Astrocyte (in vitro differentiated cells and primary cell): ENCODE data around the gene SHFL.

Source experiments
- EZH2 ChIP-seq: IDR thresholded peaks from 2 replicates; pipeline ENCODE4 v1.6.1; 2012; ENCODE audit warnings: mild to moderate bottlenecking, low read length, inconsistent platforms; ENCODE audit not compliant: insufficient read depth
- TF ChIP-seq, protein P1 (sequence below): IDR thresholded peaks from 2 replicates; pipeline ENCODE4 v1.5.1; 2011; ENCODE audit warnings: low read depth, mild to moderate bottlenecking, inconsistent platforms, low read length, moderate library complexity; ENCODE audit not compliant: insufficient read depth

DNA sequence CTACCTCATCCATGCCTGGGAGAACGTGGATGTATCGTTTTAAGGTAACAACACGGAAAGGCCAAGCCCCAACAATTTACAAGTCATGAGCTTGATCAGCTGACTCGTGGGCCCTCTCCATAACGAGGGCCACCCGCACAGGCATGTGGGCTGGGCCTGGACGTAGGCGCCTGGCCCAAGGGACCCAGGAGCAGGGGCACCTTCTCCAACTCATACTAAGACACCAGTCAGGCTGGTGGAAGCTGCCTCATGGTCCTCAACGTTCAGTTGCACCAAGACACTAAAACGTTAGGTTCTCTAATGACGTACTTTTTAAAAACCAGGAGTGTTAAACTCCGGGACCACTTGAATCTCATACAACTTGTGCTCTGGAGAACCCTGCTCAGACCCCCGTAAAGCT is 55.4 kb downstream of the SHFL start:
- TF ChIP-seq, protein P1, sequence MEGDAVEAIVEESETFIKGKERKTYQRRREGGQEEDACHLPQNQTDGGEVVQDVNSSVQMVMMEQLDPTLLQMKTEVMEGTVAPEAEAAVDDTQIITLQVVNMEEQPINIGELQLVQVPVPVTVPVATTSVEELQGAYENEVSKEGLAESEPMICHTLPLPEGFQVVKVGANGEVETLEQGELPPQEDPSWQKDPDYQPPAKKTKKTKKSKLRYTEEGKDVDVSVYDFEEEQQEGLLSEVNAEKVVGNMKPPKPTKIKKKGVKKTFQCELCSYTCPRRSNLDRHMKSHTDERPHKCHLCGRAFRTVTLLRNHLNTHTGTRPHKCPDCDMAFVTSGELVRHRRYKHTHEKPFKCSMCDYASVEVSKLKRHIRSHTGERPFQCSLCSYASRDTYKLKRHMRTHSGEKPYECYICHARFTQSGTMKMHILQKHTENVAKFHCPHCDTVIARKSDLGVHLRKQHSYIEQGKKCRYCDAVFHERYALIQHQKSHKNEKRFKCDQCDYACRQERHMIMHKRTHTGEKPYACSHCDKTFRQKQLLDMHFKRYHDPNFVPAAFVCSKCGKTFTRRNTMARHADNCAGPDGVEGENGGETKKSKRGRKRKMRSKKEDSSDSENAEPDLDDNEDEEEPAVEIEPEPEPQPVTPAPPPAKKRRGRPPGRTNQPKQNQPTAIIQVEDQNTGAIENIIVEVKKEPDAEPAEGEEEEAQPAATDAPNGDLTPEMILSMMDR: no peak
- TF ChIP-seq EZH2: no peak
